WERI-Rb-1 (cell line): Measurements from ENCODE around the gene GBP2.

Experiments used
- DNase-seq: peaks from one replicate; pipeline ENCODE4 v3.0.0-alpha.2; 2020
- H3K27ac ChIP-seq: fragments of 250-450 bp; sonication (Bioruptor Pico); 2 replicates; pipeline ENCODE4 v1.5.1; 2020; ENCODE audit warnings: mild to moderate bottlenecking, moderate library complexity
- H3K27me3 ChIP-seq: fragments of 250-450 bp; sonication (Bioruptor Pico); 2 replicates; pipeline ENCODE4 v1.5.1; 2021; ENCODE audit warnings: mild to moderate bottlenecking, low read depth, moderate library complexity; ENCODE audit not compliant: insufficient read depth, severe bottlenecking
- H3K36me3 ChIP-seq: fragments of 250-450 bp; sonication (Bioruptor Pico); 2 replicates; pipeline ENCODE4 v1.5.1; 2020; ENCODE audit warnings: mild to moderate bottlenecking, moderate library complexity
- H3K4me3 ChIP-seq: 2 replicates; pipeline ENCODE4 v1.5.1; 2011; ENCODE audit warnings: low read depth, mild to moderate bottlenecking, control low read depth, low read length
- H3K9me3 ChIP-seq: fragments of 250-450 bp; sonication (Bioruptor Pico); 2 replicates; pipeline ENCODE4 v1.5.1; 2021; ENCODE audit warnings: mild to moderate bottlenecking, moderate library complexity; ENCODE audit not compliant: severe bottlenecking
- CTCF ChIP-seq: IDR thresholded peaks from 2 replicates; pipeline ENCODE4 v1.5.1; 2011; ENCODE audit warnings: low read depth, mild to moderate bottlenecking, control low read depth, inconsistent platforms, low read length

The GBP2 gene

GRCh38 chr1:89100412-89100811 lies 25.5 kb downstream of the GBP2 start:
- Histone ChIP-seq H3K9me3 (no peaks in the 10 kb centered on the region), H3K27ac (no peak overlapping the region), H3K27me3 (no peaks in the 10 kb centered on the region), H3K36me3 (no peaks in the 10 kb centered on the region), H3K4me3 (no peak overlapping the region)
- no peak for DNase-seq
- TF ChIP-seq CTCF = no peak

- H3K36me3 ChIP-seq = no peaks in the 10 kb centered on the region
- H3K4me3 ChIP-seq = no peak overlapping the region
- H3K9me3 ChIP-seq = no peaks in the 10 kb centered on the region
- H3K27me3 ChIP-seq = no peaks in the 10 kb centered on the region
- H3K27ac ChIP-seq = no peak overlapping the region
- no peak for DNase-seq
- TF ChIP-seq CTCF = no peak
These were observed 27.1 kb downstream of the GBP2 start for GRCh38 chr1:89098857-89099256.

DNA sequence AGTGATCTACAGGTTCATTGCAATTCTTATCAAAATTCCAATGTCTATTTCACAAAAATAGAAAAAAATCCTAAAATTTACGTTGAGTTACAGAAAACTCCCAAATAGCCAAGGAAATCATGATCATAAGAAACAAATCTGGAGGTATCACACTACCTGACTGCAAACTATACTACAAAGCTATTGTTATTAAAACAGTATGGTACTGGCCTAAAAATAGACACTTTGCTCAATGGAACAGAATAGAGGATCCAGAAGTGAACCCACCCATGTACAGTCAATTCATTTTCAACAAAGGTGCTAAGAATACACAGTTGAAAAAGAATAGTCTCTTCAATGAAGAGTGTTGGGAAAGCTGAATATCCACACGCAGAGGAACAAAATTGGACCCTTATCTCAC lies 30.2 kb downstream of the GBP2 start:
- Histone ChIP-seq H3K36me3 (no peaks in the 10 kb centered on the region), H3K27ac (no peak overlapping the region), H3K4me3 (no peak overlapping the region), H3K9me3 (no peaks in the 10 kb centered on the region), H3K27me3 (no peaks in the 10 kb centered on the region)
- no peak for TF ChIP-seq CTCF
- DNase-seq = no peak

GRCh38 chr1:89089962-89090361 lies 36.0 kb downstream of the GBP2 start:
- Histone ChIP-seq H3K36me3 (no peaks in the 10 kb centered on the region), H3K27ac (no peak overlapping the region), H3K4me3 (no peak overlapping the region), H3K27me3 (peaks cover 3% of the 10 kb centered on the region), H3K9me3 (no peaks in the 10 kb centered on the region)
- no peak for DNase-seq
- no peak for TF ChIP-seq CTCF

DNA sequence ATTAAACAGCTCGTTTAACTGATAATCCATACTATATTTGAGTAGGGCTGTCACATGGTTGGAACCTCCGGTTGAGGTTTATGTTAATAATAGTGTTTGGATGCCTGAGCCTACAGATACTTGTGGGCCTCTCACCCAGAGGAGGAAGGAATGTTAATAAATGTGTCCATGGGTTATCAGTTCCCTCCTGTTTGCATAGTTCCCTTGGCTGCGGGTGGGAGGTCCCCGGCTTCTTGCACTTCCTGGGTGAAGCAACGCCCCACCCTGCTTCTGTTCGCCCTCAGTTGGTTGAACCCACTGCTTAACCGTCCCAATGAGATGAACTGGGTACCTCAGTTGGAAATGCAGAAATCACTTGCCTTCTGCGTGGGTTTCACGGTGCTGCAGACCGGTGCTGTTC lies 37.3 kb downstream of the GBP2 start:
- H3K36me3 ChIP-seq = no peaks in the 10 kb centered on the region
- H3K9me3 ChIP-seq = no peaks in the 10 kb centered on the region
- no peak overlapping the region for H3K4me3 ChIP-seq
- H3K27me3 ChIP-seq = peaks cover 7% of the 10 kb centered on the region
- no peak for TF ChIP-seq CTCF
- no peak overlapping the region for H3K27ac ChIP-seq
- no peak for DNase-seq

GRCh38 chr1:89087241-89087640 lies 38.7 kb downstream of the GBP2 start:
- Histone ChIP-seq H3K27ac (no peak overlapping the region), H3K27me3 (peaks cover 7% of the 10 kb centered on the region), H3K36me3 (no peaks in the 10 kb centered on the region), H3K4me3 (no peak overlapping the region), H3K9me3 (no peaks in the 10 kb centered on the region)
- no peak for TF ChIP-seq CTCF
- DNase-seq = no peak
